NCI-H446 treated with DMSO at 0.1 percent for 48 hours (cell line): ENCODE data around the gene MAPRE3.
"Not testable (repeated sequence)": the region's sequence is repeated elsewhere in the genome, so short reads cannot be mapped to it uniquely, and the experiment has no call there.

Experiments
- DNase-seq: peaks from one replicate; lab custom pipeline; 2025; lab: John Stamatoyannopoulos, UW

The MAPRE3 gene

DNA sequence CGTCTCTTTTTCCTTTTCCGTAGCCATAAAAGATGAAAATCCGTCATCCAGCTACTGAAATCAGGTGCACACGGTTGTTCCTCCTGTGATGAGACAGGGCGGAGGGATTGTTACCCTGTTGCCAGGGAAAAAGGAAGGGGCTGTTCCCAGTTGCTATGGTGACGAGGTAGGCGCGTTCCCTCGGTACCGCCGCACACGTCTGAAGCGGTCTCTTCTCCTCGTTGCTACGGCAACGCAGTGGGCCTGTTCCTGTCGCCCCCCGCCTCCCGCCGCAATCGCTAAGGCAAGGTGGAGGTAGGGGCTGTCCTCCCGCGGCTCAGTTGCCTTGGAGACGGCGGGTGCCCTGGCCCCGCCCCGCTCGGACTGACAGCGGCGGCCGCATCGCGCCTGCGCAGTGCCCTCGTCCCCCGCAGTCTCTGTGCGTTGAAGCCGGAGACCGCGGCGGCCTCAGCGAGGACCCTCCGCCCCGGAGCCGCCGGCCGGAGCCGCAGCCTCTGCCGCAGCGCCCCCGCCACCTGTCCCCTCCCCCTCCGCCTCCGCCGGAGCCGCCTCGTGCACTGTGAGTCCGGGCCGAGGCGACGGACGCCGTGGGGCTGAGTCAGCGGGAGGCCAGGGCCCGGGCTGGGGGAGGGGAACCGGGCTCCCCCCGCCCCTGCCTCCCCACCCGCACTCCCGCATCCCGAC is at the start of gene MAPRE3:
TSS of gene MAPRE3 (plus strand) at position 394 of the 684 bp plus-strand sequence. CDS start 51,582 bp downstream, outside the sequence.
- DNase-seq, result peak; percentile 63

DNA sequence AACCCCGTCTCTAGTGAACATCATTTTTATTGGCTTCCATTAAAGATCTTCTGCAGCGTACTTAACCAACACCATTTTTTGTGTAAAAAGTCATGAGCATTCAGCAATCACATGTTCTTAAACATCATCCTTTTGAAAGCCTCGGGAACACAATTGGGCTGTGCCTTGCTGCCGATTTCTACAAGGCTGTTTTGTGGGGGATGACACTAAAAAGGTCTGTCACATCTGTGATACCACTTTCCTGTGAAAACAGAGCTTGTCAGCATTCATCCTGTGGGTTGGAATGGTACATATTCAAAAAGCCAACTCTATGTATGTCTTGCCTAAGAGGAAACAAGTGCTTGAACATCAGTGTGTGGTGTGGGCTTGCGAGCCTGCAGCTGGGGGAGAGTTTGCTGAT is 49.1 kb upstream of the MAPRE3 start:
- no peak for DNase-seq

DNA sequence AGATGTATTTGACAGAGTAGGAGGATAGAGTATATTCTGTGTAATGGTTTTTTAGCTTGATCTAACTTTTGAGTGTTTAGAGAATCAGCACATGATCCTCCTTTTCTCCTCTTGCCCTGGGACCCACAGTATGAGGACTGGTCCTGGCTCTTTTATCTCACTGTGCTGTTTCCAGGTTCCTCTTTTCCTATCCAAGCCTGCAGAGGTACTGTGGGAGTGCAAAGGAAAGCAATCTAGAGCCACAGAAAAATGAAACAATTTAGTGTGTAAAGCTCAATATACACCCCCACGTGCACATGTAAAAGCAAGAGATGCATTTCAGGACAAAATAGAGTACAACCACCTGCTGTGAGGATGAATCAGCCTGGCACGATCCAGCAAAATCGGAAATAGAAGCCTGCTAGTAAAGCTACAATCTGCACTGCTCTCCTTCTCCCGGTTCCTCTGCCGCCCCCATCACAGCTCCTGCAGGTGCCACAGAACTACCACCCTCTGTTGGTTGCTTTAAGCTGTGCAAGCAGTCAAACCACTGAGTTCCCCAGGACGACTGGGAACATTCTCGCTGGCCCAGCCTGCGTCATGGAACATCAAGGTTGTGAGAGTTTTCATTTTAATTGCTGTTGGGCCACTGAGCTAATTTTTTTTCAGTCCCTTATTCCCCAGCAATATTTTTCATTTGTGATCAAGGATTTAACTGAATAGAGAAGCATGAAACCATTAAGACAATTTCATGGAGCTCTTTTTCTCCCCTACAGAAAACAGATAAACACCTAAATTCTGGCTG is 47.8 kb upstream of the MAPRE3 start:
- peak; percentile 63 for DNase-seq

DNA sequence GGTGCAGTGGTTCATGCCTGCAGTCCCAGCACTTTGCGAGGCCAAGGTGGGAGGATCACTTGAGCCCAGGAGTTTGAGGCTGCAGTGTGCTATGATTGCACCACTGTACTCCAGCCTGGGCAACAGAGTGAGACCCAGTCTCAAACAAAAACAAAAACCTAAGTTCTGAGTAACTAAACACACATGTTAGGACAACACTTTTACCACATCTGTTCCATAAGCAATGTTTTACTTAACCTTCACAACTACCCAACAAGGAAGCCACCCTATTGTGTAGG is 47.3 kb upstream of the MAPRE3 start:
- DNase-seq, result not testable (repeated sequence)

DNA sequence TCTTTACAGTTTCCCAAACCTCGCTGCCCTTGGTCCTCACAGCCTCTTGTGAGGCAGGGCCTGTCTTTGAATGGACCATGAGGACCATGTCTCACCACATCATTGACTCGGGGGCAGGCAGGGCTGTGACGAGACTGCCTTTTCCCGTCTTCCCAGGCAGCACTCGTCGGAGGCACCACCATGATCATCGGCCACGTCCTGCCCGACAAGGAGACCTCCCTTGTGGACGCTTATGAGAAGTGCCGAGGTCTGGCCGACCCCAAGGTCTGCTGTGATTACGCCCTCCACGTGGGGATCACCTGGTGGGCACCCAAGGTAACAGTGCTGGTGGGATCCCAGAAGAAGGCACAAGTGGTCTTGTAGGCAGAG is 45.7 kb upstream of the MAPRE3 start:
- DNase-seq, result no peak

DNA sequence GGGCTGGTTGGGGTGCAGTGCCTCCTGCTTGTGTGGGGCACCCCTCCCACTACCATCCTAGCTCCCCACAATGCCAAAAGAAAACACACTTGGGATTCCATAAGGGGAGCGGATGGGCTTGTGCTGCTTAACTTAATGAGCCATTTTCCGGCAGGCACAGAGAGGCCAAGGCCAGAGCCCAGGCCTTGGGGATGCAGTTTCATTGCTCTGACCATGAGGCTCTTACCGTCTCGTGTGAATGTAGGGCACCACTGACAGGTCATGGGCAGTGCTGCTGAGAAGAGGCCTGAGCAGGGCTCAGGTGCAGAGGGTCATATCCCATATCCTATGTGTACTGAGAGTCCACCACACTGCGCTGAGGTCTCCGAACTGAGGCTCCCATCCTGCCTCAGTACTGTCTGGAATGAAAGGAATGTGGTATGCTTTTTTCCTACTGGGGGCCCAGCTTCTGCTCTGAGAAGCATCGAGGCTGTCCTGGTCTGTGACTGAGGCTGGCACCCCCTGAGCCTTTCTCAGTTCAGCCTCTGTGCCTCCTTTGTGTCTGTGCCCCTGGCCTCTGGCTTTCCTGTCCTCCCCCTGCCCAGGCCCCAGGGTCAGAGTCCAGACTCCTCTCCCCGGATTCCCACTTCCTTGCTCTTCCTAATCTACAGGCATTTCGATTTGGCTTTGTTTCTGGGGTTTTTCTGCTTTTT is 45.2 kb upstream of the MAPRE3 start:
- no peak for DNase-seq

DNA sequence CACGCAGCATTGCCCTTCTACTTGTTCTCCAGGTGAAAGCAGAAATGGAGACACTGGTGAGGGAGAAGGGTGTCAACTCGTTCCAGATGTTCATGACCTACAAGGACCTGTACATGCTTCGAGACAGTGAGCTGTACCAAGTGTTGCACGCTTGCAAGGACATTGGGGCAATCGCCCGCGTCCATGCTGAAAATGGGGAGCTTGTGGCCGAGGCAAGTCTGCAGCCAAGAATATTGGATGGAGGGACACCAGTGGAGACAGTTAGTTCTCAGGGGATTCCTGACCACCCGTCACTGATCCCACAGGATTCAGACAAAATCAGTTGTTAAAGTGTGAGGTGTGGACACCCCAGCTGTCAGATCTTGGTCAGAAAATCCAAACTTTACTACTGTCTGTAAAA is 43.2 kb upstream of the MAPRE3 start:
- DNase-seq, result no peak

DNA sequence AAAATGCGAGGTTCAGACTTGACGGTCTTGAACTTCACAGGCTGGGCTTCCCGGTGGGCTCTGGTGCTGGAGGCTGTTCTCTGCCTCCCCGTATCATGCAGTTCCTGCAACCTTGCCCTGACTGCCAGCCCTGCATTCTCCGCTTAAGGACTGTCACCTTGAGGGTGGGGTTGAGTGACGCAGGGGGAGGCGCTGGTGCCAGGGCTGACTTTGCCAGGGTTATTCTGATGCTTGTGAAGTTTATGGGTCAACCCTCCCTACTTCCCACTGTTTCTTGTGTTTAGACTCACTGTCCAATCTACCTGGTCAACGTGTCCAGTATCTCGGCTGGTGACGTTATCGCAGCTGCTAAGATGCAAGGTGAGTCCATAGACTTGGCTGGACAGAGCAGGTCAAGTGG is 37.5 kb upstream of the MAPRE3 start:
- no peak for DNase-seq

DNA sequence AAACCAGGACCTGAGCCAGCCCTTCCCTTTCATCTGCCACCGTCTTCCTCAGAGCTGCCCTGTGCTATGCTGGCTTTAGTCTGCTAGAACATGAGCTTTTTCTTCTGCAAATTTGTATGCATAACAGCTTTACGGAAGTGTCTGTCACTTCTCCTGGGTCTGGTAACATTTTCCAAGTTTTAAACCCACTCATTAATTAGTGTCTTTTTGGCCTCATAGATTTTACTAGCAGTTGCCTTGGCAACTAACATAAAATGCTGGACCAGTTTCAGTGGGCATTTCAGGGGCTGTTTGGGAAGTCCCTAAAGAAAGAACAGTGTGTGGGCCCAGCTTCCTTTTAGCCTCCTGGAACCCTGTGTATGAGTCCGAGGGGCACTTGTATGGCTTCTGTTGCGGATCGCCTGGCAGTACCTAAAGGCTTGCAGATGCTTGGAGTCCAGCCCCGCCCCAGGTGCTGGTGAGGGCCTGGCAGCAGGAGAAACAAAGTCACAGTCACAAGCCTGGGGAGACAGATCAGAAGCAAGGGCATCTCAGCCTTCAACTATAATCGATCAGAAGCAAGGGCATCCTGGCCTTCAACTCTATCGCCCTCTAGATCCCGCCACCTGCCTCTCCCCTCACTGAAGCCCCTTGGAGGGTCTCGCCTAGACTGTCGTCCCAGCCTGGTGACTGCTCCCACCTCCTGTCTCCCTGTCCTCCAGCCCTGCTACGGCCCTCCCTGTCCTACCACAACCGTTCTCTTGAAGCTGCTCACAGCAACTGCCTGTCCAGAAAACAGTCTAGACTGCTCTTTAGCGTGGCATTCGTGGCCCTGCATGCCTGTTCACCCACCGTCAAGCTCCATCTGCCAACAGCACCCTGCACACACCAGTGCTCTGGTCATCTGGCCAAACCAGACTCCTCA is 36.8 kb upstream of the MAPRE3 start:
- DNase-seq, result no peak

DNA sequence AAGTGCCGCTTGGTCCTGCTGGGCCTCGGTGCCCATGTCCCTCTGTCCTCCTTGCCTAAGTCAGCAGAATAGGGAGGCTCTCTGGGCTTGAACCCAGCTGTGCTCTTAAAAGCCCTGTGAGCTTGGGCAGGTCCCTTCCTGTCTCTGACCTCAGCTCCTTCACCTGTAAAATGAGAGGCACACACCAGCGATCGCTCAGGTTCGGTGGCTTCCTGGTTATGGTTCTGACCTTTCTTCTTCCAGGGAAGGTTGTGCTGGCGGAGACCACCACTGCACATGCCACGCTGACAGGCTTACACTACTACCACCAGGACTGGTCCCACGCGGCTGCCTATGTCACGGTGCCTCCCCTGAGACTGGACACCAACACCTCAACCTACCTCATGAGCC is 36.1 kb upstream of the MAPRE3 start:
- no peak for DNase-seq

DNA sequence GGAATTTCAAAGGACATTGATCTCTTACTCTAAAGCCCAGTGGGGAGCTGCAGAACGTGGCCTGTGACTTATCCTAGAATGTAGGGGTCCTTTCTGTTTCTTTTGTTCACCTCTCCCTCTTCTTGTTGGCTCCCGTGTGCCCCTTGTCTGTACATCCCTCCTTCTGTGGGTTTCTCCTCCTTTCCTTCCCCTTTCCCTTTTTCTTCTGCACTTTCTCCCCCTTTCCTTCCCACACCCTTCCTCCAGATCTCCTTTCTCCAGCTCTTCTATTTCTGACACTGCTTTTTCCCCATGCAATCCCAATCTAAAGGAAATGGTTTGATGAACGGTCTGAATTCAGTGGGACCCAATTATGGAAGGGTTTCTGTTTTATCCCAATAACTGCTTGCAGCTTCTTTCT is 35.5 kb upstream of the MAPRE3 start:
- DNase-seq, result no peak

DNA sequence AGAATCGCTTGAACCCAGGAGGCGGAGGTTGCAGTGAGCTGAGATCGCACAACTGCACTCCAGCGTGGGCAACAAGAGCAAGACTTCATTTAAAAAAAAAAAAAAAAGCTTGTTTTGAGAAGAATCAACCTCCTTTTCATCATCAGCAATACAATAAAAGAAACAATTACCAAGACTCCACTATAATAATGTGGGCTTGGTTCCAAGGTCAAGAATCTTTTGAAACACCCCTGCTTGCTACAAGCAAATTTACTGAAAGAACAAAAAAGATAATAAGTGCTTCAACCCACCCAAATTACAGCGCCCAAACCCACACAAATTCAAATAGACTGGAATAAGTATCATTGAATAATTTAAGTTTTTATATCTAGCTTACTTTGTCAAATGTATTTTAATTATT is 33.6 kb upstream of the MAPRE3 start:
- DNase-seq, result no peak

DNA sequence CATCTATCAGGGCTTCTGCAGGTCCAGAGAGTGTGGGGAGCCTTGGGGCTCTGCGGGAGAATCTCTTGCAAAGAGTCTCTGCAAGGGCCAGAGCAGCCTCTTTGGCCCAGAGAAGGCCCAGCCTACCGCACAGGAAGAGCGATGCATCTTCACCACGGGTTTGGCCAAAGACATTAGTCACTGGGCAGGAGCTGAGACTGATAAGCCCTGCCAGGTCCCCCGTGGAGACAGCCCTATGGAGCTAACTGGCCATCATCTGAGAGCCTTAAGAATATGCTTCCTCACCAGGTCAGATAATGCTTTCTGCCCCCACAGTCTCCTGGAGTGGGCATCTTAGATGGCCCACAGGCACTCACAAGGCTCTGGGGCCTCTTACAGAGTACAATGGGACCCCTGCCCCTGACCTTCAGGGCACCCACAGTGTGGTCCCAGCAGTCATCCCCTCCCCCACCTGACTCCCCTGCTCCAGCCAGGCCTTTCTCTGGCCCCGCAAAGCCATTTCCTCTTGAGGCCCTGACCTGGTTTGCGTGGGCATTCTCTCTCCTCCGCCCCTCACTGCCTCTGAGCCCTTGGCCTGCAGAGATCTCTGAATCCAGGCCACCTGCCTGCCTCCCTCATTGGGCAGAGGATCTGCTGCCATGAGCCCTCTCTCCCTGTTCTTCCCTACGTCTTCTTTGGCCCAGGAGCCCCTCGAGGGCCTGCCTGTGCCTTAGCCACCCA is 31.9 kb upstream of the MAPRE3 start:
- DNase-seq, result no peak

DNA sequence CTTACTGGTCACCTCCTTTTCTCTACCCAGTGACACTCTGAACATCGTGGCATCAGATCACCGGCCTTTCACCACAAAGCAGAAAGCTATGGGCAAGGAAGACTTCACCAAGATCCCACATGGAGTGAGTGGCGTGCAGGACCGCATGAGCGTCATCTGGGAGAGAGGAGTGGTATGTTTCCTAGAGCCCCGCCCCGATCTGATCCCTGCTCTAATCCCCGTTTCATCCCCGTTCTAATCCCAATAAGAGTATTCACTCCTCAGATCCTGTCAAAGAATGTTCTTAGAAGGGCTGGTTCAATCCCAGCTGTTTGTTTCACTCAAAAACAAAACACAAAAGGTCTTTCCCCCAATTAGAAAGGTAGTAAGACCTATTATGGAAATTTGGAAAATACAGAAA is 30.4 kb upstream of the MAPRE3 start:
- no peak for DNase-seq

DNA sequence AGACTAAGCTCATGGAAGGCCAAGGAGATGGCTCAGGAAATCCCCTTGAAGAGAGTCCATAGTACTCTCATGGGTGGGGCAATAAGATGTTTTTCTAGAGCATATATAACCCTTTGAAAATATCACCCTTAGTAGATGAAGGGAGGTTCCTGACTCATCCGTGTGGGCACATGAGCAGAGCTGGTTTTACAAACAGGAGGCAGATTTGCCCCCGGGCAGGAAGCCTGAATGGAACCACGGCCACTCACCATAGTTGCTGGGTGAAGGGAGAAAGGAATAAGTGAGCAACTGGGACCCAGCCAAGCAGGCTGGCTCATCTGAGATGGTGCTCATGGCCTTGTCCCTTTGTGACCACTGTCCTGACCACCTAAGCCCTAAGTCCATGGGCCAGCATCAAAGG is 29.0 kb upstream of the MAPRE3 start:
- no peak for DNase-seq

DNA sequence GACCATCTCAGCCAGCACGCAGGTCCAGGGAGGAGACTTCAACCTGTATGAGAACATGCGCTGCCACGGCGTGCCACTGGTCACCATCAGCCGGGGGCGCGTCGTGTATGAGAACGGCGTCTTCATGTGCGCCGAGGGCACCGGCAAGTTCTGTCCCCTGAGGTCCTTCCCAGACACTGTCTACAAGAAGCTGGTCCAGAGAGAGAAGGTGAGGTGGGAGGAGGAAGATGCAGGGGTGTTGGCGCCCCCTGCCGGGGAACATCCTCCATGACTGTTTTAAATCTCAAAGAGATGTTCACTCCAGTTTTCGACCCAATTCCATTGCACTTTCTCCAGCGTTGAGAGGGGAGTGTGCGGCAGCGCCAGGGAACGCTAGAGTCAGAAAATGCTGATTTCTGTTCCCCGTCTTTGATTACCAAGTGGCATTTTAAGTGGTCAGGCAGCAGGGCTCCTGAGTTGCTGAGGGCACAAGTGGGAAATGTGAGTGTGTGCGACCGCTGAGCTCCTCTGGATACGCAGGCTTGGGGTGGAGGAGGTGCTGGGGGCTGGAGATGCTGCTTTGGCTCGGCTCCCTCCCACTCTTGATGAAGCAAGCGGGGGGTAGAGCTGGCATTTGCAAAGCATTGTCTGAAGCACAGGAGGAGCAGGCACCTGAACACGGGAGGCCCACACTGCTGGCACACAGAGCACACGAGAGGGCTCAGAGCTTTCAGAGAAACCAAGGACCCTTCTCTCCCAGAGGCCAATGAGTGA is 27.7 kb upstream of the MAPRE3 start:
- no peak for DNase-seq

DNA sequence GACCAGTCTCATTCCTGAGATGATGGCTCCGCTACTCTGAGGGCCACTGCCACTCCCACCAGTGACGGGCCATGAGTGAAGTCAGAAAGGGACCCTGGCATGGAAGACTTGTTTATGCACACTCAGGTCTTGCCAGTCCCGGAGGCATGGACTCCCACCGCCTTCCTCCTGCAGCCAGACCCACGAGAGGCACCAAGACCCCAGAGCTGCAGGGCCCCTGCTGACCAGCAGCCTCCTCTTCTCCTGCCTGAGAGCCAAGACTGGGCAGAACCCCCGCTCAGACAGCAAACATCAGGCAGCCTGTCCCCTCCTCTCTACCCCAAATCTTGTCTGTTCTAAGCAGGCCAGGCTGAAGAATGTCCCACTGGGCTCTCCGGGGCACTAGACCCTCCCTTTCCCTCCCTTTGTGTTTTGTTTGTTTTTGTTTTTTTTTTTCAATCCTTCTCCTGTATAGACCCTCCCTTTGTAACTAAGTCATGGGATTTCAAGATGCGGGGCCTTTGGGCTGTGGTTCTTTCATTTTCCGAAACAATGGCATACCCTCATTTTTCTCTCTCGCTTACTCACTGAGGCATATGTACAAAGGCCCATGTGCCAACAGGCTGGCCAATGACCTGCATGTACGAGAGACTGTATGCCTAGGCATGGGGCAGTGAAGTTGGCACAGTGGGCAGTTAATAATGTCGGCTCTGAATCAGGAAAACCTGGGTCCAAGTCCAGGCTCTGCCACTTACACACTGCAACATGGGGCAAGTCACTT is 24.3 kb upstream of the MAPRE3 start:
- DNase-seq, result no peak

DNA sequence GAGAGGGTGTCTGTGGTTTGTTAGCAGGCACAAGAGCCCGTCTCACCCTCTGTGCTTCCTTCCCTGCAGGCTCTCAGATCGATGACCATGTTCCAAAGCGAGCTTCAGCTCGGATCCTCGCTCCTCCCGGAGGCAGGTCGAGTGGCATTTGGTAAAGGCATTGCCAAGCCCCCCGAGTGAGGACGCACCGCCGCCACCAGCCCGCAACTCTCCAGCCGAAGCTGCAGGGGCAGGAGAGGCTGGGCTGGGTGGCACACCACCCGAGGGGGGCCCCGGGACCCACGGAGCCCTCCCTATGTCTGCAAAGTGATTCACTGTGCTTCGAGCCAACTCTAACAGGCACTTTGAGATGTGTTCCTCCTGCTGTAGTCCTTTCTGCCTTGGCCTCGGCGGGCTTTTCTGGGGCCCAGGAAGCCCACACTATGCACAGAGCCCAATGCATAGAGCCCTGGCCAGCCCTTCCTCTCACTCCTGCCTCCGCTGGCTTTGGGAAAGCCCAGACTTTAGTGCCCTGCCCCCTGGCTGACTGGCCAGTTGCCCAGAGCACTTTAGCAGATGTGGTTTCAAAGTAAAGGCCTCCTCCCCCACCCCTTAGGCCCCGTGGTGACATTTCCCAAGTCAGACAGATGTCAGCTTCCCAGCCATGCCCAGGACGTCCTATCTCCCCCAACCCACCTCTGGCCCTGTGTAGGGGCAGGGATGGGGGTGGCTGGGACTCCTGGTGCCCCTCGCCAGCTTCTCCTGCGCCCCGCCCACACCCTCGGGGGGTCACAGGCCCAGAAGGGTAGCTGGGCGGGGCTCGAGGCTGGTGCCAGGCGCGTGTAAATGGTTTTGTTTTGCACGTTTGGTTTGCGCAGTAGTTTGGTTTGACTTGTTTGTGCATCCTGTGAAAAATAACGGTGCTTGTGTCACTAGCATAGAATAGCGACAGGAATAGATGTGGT is 23.3 kb upstream of the MAPRE3 start:
- no peak for DNase-seq

DNA sequence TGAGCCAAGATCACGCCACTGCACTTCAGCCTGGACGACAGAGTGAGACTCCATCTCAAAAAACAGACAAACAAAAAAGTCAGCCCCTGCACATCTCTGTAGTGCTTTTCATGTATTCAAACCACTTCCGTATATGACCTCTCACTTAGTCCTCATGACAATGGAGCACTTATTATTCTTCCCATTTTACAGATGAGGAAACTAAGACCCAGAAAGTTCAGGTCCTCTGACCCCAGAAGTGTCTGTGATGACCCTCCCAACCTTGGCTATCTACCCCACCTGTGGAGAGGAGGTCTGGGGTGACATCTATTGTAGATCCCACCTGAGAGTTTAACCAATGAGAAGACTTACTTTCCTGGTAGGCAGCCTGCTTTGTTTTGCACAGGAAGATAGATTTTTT is 21.6 kb upstream of the MAPRE3 start:
- no peak for DNase-seq
